ENCODE data around the gene PHEX.

The PHEX gene

DNA sequence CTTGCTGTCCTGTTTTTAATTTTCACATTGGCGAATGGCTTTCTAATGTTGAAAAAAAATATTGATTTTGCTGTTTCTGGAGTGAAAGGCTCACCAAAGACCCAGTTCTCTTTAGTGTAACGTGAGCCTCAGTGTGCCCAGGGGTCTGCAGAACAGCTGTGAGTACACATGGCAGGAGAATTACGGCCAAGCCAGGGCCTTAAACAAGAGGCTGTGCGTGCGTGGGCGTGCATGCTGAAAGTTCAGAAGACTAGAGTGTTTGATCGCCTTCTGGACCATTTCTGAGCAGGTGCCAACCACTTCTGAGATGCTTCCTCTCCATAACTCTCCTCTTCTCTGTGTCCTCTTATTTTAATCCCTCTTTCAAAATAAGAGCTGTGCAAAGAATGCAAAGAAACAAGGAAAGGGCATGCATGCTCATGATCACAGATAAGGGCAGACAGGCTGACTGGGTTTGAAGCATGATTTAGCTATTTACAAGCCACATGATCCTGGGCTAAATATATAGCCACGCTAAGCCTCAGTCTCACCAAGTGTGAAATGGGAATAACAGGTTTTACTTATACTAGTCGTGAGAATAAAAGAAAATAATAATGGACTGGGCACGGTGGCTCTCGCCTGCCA lies 9.9 kb downstream of the PHEX start:
- no peak for DNase-seq

DNA sequence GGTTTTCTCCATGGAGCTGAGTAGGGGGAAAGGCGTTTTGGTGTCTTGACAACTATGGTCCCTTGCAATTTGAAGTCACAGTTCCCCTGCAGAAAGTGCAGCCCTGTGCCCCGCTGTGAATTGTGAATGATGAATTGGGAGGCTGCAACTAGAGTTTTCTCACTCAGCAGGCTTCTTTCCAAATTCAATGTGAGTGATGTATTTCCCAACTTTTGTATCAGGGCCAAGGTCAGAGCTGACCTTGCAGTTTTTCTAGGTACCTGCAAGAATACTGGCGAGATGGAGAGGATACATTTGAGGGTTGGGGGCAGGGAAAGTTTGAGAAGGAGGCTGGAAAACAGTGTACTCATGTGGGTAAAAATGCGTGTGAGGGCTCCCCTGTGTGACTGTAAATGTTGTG lies 11.7 kb downstream of the PHEX start:
- no peak for DNase-seq

DNA sequence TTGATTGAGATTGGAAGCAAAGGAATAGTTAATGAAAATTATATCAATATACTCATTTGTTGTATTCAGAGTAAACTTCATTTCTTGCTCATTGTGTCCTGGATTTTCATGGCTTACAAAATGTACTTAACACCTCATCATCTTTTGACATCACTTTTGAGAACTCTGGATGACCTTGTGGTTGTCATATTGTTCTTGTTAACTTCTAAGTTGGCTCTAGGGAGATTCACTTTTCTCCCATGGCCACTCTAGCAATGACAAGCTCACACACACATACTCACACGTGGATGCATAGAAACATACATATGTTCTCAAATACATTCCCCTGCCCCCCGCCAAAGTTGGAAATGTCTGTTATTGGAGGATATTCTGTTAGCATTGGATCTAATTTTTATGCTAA lies 15.3 kb downstream of the PHEX start:
- DNase-seq: no peak

DNA sequence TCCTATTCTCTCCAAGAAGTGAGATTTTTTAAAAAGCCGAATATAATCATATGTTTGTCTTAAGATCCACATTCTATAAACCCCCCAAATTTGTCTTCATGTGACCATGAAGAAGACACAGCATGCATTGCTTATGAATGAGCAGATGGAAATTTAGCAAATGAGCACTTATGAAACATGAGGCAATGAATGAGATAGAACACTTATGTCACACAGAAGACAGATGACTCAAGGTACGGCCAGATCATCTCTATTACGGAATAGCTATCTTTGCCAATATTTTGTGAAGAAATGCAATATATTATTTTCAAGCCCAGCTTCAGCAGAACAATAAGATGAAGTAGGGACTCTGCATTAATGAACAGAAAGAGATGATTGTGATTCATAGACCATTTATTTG lies 21.4 kb downstream of the PHEX start:
- no peak for DNase-seq

DNA sequence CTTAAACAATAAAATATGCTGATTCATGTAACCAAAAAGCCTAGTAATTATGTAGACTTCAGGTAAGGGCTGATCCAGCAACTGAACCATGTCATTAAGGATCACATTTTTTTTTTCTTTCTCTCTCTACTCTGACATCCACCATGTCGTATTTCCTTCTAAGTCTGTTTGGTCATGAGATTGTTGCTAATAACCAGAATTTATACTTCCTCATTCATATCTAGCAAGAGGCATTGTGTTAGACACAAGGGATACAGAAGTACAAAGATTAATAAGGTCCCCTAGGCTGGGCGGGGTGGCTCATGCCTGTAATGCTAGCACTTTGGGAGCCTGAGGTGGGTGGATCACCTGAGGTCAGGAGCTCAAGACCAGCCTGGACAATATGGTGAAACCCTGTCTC lies 24.1 kb downstream of the PHEX start:
- DNase-seq: no peak

DNA sequence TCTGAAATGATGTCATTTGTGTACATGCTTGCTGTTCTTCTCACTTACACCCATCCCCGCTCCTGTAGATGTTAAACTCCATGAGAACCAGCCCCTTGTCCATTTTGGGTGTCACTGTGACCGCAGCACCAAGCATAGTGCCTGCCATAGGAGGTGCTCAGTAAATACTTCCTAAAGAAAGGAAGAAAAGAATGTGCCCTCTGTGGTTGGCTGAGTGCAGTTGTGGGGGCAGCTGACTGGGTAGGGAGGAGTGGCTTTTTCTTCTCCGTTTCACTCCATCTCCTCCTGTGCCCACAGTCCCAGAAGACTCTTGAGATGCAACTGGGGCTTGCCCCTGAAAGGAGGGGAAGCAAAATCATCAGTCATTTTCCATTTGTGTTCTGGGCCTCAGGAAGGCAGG lies 25.5 kb downstream of the PHEX start:
- no peak for DNase-seq

DNA sequence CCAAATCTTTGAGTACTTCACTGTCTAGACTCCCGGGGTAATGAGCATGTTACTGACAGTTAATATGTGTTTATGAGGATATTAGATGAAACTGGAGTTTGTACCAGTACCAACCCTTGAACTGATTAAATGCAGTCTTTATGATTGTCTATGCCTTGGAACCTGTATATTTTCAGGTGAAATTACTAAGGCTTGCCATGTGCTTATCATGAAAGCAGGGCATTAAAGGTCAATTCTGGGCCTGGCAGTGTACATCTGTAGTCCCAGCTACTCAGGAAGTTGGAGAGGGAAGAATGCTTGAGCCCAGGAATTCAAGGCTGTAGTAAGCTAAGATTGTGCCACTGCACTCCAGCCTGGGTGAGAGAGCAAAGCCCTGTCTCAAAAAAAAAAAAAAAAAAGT lies 27.6 kb downstream of the PHEX start:
- DNase-seq: no peak

DNA sequence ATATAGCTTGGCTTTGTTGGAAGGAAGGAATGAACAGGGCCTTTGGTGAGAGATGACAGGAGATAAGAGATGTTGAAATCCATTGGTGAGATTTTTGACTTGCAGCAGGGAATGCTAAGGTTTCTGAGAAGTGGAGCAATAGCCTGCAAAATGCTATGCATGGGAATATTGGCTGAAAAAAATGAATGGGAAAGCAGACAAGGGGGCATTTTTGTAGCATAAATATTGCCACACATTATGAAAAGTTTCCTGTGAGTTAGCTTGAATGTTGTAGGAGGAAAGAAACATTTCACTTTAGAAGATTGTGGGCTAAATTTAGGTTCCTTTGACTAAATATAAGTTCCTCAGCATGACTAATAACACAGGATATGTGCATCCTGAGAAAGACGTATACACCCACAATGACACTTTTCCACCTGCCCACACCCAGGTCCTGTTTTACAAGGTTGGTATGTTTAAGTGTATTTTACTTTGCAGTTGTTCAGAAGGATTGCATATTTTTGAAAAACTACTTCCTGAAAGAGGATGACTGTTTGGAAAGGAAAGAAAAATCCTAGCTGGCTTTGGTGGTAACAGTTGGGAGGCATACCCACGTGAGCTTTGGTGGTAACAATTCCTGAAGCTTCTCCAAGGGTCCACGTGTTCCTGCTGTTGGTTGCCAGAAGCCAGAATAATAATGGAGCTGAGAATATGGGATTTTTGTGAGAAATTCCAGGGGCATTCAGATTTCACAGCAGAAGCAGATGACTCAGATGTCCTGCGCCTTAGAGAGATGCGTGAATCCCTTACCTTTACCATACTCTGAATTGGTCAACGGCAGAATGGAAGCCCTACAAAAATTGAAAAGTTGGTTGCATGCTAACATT lies 28.5 kb downstream of the PHEX start:
- no peak for DNase-seq

DNA sequence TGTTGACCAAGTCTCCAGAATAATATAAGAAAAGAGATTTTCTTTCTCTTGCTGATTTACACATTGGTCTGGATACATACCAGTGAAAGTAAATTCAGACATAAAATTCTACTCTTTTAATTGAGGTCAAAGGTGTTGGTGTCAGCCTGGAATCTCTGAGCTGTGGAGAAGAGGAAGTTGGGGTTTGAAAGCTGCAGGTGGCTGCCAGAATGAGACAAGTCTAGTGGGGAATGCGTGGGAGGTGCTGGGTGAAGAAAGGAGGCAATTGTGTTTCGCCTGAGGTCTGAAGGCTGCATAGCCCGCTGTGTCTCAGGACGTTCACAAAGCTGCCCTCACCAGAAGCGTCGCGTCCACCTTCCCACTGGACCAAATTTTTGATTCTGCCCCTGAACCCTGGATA lies 31.2 kb downstream of the PHEX start:
- no peak for DNase-seq

DNA sequence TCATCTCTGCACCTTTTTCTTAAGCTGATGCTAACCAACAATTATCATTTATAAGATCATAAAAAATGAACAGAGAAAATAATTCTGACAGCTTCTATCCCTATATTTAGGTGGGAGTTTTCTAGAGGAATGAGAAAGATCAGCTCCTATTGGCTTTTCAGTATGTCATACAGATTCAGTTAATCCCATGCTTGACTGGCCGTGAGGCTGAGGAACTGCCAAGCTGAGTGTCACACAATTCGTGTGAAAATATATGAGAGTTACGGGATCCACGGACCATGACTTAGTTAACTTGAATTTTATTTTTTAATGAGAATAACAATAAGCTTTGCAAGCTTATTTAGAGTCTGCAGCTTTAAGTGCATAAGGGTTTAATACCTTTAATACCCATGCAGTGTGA lies 37.5 kb downstream of the PHEX start:
- no peak for DNase-seq

DNA sequence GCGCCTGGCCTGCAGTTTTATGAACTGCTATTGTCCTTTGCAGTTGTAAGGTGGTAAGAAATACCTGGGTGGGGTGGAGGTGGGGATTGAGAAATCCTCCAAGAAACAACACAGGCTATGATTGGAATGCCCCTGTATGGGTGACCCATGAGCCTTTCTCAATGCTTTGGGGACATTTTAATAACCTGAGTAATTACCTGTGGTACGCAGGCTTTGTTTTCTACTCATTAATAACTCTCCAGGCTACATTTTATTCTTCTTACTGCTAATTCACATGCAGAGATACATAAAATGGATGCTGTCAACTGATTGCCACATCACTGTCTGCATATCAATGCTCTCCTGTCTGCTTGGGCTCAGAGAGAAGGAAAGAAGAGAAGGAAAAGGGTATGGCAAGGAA lies 41.8 kb downstream of the PHEX start:
- no peak for DNase-seq

DNA sequence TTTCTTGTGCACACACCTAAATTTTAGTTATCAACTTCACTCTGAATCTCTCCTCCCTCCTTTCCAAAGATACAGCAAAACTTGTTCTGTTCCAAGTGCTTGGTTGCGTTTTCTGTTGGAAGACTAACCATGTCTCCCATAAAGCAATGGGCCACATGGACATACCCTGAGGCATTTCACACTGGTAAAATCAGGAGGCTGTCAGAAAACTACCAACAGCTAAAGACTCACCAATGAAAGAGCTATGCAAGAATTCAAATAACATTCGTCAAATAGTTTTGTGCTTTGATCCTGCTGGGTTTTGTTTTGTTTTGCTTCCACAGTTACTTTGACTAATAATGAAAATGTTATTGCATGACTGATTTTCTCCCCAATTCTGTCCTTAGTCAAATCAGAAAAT lies 46.0 kb downstream of the PHEX start:
- DNase-seq: no peak

DNA sequence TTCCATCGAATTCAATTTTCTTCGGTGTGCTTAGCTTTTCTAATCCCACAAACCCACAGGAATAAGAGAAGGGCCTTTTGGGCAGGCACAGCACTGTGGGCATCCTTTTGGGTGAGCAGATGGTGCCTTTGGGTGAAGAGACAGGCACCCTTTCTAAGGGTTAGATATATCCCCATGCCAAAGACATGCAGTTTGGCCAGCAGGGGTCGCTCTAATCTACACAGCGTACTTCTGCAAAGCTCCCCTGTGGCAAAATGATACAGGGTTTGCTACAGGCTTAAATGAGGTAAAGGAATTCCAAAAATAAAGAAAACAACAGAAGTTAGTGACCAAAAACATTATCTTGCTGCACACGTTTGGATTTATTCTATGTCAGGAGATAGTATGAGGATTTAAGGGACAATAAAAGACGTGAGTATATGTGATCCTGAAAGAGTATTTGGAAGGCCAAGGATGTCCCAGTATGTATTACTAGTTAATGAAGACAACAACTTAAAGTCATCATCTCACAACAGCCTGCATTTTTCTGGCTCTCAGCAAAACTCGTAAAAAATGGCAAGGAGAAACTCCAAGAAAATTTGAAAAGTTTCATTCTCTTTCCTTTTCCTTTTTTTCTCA lies 49.5 kb downstream of the PHEX start:
- DNase-seq: no peak

DNA sequence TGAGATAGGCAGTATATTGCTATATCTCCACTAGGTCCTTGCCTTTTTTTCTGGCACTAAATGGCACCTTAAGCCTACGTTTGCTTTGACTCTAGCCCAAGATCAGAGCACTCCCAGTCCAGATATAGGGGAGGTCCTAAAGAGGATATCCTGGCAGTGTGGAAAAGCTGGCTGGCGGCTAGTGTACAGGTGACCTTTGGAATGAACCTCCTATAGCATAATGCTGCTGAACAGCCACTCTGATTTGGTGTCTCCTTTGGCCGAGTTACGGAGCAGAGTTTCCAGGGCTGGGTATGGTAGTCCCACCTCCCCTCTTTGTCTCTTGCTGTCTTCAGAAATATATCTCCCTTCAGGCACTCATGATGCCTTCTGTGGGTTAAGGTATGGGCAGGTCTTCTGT lies 53.9 kb downstream of the PHEX start:
- no peak for DNase-seq

DNA sequence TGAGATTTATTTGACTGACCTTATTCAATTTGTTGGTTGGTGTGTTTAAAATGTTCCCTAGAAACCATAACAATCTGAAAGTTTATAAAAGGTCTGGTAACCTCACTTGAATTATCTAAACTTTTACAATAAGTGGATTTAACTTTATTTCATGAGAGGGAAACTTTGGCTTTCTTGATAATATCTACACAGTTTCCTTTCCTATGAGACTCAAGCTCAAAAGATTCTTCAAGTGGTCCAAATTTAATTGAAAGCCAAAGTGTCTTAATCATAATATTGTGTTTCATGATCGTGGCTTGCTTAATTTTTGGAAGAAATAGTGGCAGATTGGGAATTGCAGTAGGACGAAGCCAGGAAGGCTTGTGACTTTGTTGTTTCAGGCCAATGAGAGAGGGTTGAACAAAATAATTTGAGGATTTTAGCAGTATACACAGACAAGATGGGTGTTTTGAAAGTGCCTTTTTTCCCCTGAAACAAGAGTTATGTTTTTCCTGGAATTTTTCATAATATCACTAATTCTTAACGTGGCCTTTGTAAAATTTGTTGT lies 55.0 kb downstream of the PHEX start:
- DNase-seq: no peak

DNA sequence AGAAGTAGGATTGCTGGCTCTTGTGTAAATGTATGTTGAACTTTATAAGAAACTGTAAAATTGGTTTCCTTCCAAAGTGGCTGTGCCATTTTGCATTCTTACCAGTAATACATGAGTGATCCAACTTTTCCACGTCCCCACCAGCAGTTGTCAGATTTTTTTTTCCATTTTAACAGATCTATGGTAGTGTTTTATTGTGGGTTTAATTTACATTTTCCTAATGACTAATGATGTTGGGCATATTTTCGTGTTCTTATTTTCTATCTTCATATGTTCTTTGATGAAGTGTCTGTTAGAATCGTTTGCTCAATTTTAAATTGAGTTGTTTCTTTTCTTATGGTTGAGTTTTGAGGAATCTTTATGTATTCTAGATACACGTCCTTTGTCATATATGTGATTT lies 56.2 kb downstream of the PHEX start:
- DNase-seq: no peak

DNA sequence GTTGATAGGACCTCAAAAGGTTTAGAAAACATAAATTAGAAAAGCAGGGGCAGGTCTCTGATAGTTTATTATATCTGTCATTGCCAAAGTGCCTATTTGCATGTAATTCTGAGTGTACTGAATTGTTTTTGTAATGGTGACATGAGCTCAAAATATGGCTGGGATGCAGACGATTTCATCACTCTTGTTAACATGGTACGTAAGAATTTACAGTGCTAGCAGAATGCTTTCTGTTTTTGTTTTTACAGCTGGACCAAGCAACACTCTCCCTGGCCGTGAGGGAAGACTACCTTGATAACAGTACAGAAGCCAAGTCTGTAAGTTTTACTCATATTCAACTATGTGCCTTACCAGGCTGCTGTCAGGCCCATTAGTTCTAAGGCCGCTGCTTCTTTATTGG lies 58.1 kb downstream of the PHEX start:
- no peak for DNase-seq

DNA sequence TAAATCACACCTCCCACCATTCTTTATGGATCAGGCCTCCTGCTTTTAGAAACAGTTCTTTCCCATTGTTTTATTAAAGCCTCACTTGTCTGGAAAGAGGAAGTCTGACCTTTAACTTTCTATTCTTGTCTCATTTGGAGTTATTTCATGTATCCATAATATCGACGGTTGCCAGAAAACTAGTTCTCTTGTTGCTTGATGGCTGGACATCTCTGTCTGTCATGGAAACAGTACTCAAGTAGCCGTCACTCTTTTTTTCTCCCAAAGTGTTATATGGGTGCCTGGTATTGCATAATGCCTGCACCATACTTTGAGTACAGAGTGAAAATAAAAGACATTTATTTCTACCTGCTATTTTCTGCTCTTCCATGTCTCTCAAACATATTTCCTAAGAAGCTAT lies 61.4 kb downstream of the PHEX start:
- no peak for DNase-seq

DNA sequence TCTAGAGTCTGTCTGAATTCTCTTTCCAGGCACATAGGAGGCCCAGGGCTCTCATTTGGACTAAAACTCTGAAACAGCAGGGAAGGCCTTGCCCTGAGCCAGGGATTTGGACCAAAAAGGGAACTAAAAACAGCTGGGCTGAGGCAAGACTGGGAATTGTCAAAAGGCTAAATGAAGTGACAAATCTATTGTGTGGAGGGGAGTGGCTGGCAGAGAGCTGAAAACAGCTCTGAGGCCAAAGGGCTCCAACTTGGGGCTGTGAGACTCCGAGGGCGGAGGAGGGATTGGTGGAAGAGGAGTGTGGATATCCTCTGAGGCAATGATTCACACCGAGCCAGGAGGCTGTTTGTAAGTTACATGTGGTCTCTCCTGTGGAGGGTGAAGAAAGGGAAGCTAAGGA lies 63.2 kb downstream of the PHEX start:
- DNase-seq: no peak

DNA sequence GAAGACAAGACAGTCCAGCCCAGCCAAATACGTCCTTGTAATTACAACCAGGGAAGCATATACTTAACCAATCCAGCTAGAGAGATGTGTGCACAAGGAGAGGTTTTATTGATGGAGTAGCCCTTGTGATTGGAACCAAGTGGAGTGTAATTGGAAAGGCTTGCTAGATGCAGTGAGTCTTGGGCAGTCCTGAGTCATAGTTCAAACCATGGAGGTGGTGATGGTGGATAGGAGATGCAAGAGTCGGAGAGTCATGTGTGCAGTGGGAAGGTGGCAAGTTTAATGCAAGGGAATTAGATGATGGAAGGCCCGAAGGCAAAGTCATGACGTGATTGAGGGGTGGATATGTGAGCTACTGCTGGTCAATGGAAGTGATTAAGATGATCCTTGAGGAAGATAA lies 63.7 kb downstream of the PHEX start:
- no peak for DNase-seq

DNA sequence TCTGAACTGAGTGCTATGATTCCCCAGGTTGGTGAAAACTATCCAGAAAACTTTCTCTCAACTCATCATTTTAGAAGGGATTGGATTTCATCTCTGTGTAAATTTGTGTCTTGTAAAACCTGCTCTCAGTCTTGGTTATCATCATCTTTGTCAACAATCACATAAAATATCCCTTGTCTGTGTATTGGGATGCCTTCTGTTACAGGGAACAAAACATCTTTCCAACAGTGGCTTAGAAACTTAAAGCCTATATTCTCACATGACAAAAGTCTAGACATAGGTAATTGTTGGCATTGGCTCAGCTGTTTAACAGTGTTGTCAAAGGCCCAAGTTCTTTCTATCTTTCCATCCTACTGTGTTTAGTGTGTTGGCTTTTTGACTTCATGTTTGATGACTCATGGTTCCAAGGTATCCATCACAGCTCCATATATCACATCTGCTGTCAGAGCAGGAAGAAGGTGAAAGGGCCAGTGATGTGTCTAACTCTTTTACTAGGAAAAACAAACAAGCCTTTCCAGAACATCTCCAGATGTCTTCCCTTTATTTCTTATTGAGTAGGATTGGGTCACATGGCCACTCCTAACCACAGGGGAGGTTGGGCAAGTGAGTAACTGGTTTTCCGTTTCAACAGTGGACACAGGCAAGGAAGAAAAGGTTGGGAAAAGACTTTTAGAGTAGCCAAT lies 65.0 kb downstream of the PHEX start:
- no peak for DNase-seq

DNA sequence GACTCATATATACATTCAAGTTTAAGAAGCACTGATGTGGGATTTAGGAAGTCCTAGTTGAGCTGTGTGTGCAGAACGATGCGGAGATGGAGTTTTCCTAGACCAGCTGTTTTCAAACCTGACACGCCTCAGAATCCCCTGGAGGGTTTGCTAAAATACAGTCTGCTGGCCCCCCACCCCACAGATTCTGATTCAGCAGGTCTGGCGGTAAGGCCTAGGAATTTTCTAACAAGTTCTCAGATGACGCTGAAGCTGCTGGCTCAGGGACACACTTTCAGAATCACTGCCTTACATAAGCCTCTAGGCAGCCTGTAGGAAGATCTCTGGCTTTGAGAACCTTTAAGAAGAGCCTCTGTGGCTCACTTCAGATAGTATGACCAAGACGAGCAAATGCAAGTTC lies 73.1 kb downstream of the PHEX start:
- DNase-seq: no peak

DNA sequence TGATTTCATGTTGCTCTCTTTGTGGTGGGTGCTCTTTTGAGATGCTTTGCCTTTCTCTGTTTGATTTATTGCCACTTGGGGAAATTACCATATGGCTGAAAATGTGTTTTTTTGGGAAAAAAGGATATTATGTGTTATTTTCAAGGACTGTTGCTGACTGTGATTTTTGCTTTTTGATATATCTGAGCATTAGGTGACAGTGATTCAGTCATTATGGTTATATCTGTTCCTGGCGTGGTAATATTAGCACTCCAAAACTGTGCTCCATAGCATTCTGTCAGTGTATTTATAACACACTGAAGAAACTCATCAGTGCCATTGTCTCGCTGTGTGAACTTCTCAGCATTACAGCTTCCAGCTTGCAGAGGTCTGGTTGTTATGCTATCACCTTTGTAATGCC lies 73.8 kb downstream of the PHEX start:
- DNase-seq: no peak

DNA sequence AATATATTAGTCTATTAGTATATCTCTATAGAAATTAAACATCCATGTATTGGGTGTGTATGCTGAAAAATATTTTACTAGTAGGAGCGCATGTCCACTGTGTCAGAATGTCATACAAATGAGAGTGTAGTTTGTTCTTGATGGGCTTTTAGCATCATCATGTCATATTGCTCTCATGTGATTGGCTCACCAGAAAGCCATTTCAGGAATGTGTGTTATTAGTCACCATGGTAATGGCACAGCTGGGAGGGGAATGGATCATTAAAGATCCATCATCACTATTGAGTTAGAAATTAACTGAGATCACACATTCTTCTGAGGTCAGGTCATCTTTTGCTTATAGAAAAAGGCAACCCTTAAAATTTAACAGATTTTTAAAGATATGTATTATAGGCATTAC lies 77.3 kb downstream of the PHEX start:
- DNase-seq: no peak
